H1 (cell line): Measurements from ENCODE around the gene MVD. TPM values are rescaled to one million over a fixed set of nuclear protein-coding genes. Genes with fewer than 3 reads are reported as not detected.

Experiments used
- ASH2L ChIP-seq: fragments of 200-600, 300-600 bp; sonication (generic); IDR thresholded peaks from one replicate; pipeline ENCODE4 v1.7.1; 2017; ENCODE audit warnings: low read length
- ATF3 ChIP-seq: IDR thresholded peaks from 2 replicates; pipeline ENCODE4 v1.6.1; 2011; ENCODE audit warnings: low read depth, mild to moderate bottlenecking, low read length; ENCODE audit not compliant: insufficient read depth
- EP300 ChIP-seq, 2 experiments: IDR thresholded peaks; 1 replicate in 1 of 2; 2 replicates in 1 of 2; pipeline ENCODE4 v1.6.1; 2011 to 2012; ENCODE audit warnings: low read depth in 2 of 2, low read length in 2 of 2, mild to moderate bottlenecking in 2 of 2, borderline replicate concordance in 1 of 2, inconsistent platforms in 1 of 2, moderate library complexity in 1 of 2
- GTF2F1 ChIP-seq: IDR thresholded peaks from 2 replicates; pipeline ENCODE4 v1.6.1; 2012; ENCODE audit warnings: low read depth, low read length, improper control_type of control experiment, borderline replicate concordance
- HDAC2 ChIP-seq, 2 experiments: fragments of 300-600 bp in 1 of 2; sonication (generic) in 1 of 2; IDR thresholded peaks; 2 replicates each; pipeline ENCODE4 v1.6.1; 2011 to 2012; ENCODE audit warnings: low read depth in 2 of 2, low read length in 2 of 2, mild to moderate bottlenecking in 2 of 2, moderate library complexity in 2 of 2, borderline replicate concordance in 1 of 2, inconsistent platforms in 1 of 2
- KDM1A ChIP-seq: fragments of 200-600, 300-600 bp; sonication (generic); IDR thresholded peaks from 2 replicates; pipeline ENCODE4 v1.7.1; 2016; ENCODE audit warnings: mild to moderate bottlenecking, low read length, borderline replicate concordance
- MAFK ChIP-seq: IDR thresholded peaks from 2 replicates; pipeline ENCODE4 v1.6.1; 2012; ENCODE audit warnings: low read depth, mild to moderate bottlenecking, improper control_type of control experiment, low read length
- MAX ChIP-seq: IDR thresholded peaks from 2 replicates; pipeline ENCODE4 v1.6.1; 2012; ENCODE audit warnings: inconsistent platforms
- RBBP5 ChIP-seq: IDR thresholded peaks from 2 replicates; pipeline ENCODE4 v1.7.1; 2012; ENCODE audit warnings: low read depth, mild to moderate bottlenecking, inconsistent platforms, low read length, moderate library complexity, borderline replicate concordance
- RFX5 ChIP-seq: IDR thresholded peaks from 2 replicates; pipeline ENCODE4 v1.6.1; 2011; ENCODE audit warnings: low read depth, low read length, improper control_type of control experiment, borderline replicate concordance
- SIN3A ChIP-seq, 2 experiments: IDR thresholded peaks in 1 of 2; conservative IDR thresholded peaks in 1 of 2; 2 replicates each; pipeline ENCODE4 v1.6.1; 2011 to 2012; ENCODE audit warnings: low read length in 2 of 2, improper control_type of control experiment in 1 of 2, low read depth in 1 of 2, mild to moderate bottlenecking in 1 of 2
- polyA plus RNA-seq, 7 experiments: library from polyadenylated mRNA; depleted of rRNA in 3 of 7; stranded (reverse) in 5 of 7; unstranded in 2 of 7; fragments of >200 nt in 5 of 7; fragments of 200-250 nt in 2 of 7; gene quantifications; 1 replicate in 5 of 7; 2 replicates in 1 of 7; 4 replicates in 1 of 7; pipeline versions ENCODE4 v1.2.1 to v1.2.3, GENCODE V29; 2011 to 2013; ENCODE audit warnings: missing spikeins in 2 of 7, mixed read lengths in 2 of 7
- total RNA-seq: library from RNA; stranded (reverse); fragmentation: NEBNext Ultra II Directional; extraction: Animal tissue kit (Norgen Biotek cat#: 25700); gene quantifications from 2 replicates; pipeline ENCODE4 v1.2.1, GENCODE V29; 2021

The MVD gene
- total and polyA plus RNA-seq, 2 of the 8 experiments (the other 6 are each of a cell fraction or from before 2014, with no cell fraction given): 47.2 to 77.3 TPM

GRCh38 chr16:88610909-88611812, 51.7 kb downstream of the MVD start (continued):
- peak; percentile 52; the same call in 1 of the 2 replicates for TF ChIP-seq MAX
- 0 out of 3 replicates have a peak, but pooled peaks of 1 of the 2 experiments have one; percentile 36 for TF ChIP-seq EP300 (IDR thresholded peaks at IDR 0.05; ENCODE audit: borderline replicate concordance in 1 of 2, low read depth in 2 of 2, low read length in 2 of 2)
- TF ChIP-seq ATF3: no peak
- peak; percentile 25 to 33; a peak in 1 of 4 replicates for TF ChIP-seq SIN3A (conservative IDR thresholded peaks at IDR 0.05 in 1 of 2, IDR thresholded peaks at IDR 0.05 in 1 of 2; ENCODE audit: low read depth in 1 of 2, low read length in 2 of 2)
- TF ChIP-seq MAFK: no peak
- no peak for TF ChIP-seq GTF2F1
- TF ChIP-seq HDAC2 (IDR thresholded peaks at IDR 0.05; ENCODE audit: borderline replicate concordance in 1 of 2, low read depth in 2 of 2, low read length in 2 of 2): 0 out of 4 replicates have a peak, but pooled peaks of 1 of the 2 experiments have one; percentile 32
- no peak for TF ChIP-seq RFX5
- 0 out of 2 replicates have a peak, but pooled peaks have one; percentile 27 for TF ChIP-seq KDM1A
- peak; percentile 89 for TF ChIP-seq ASH2L
- TF ChIP-seq RBBP5: peak; percentile 65; the same call in 1 of the 2 replicates
